GM21515 (cell line): ENCODE data around the gene SORCS1.
"Not testable (repeated sequence)": the region's sequence is repeated elsewhere in the genome, so short reads cannot be mapped to it uniquely, and the experiment has no call there.

Experiments used
- ATAC-seq: cut with Tn5 transposase; IDR thresholded peaks from one replicate; pipeline ENCODE4 v1.9.1; 2021; ENCODE audit not compliant: unreplicated experiment

The SORCS1 gene

GRCh38 chr10:106952033-106952432 is 212.5 kb downstream of the SORCS1 start:
- no peak for ATAC-seq

GRCh38 chr10:106949680-106950478 is 214.6 kb downstream of the SORCS1 start:
- no peak for ATAC-seq

GRCh38 chr10:106947643-106948042 is 216.9 kb downstream of the SORCS1 start:
- ATAC-seq: no peak

- ATAC-seq: no peak
Measured at GRCh38 chr10:106942035-106942662, 222.4 kb downstream of the SORCS1 start.

- no peak for ATAC-seq
Measured at GRCh38 chr10:106941297-106942034, 223.0 kb downstream of the SORCS1 start.

- no peak for ATAC-seq
Measured at GRCh38 chr10:106938513-106938912, 226.0 kb downstream of the SORCS1 start.

GRCh38 chr10:106935978-106936451 is 228.5 kb downstream of the SORCS1 start:
- peak; percentile 75 for ATAC-seq

- no peak for ATAC-seq
Measured at GRCh38 chr10:106931853-106932249, 232.7 kb downstream of the SORCS1 start.

- ATAC-seq: peak; percentile 70
Measured at GRCh38 chr10:106931159-106931852, 233.2 kb downstream of the SORCS1 start.

- ATAC-seq: no peak
Measured at GRCh38 chr10:106930751-106931150, 233.8 kb downstream of the SORCS1 start.

GRCh38 chr10:106929291-106929895 is 235.1 kb downstream of the SORCS1 start:
- ATAC-seq: no peak

- ATAC-seq: not testable (repeated sequence)
Measured at GRCh38 chr10:106928151-106928550, 236.4 kb downstream of the SORCS1 start.

GRCh38 chr10:106925191-106925590 is 239.3 kb downstream of the SORCS1 start:
- ATAC-seq: no peak

GRCh38 chr10:106920538-106920937 is 244.0 kb downstream of the SORCS1 start:
- no peak for ATAC-seq

- ATAC-seq: peak; percentile 63
Measured at GRCh38 chr10:106919871-106920282, 244.6 kb downstream of the SORCS1 start.

GRCh38 chr10:106917452-106918055 is 247.0 kb downstream of the SORCS1 start:
- ATAC-seq: no peak

GRCh38 chr10:106914016-106914415 is 250.5 kb downstream of the SORCS1 start:
- ATAC-seq: no peak

GRCh38 chr10:106913348-106913747 is 251.2 kb downstream of the SORCS1 start:
- ATAC-seq: no peak

- no peak for ATAC-seq
Measured at GRCh38 chr10:106911096-106911495, 253.4 kb downstream of the SORCS1 start.

- ATAC-seq: no peak
Measured at GRCh38 chr10:106910666-106911065, 253.8 kb downstream of the SORCS1 start.
